K562 (cell line): ENCODE data around the gene MTHFD2. TPM values are rescaled to one million over a fixed set of nuclear protein-coding genes. Genes with fewer than 3 reads are reported as not detected.

Experiments
- AFF4 ChIP-seq: sonication (generic); formaldehyde crosslinking; IDR thresholded peaks from 2 replicates; pipeline ENCODE4 v1.8.0; 2023; ENCODE audit warnings: mild to moderate bottlenecking, missing genetic modification reagents
- BCLAF1 ChIP-seq, 2 experiments: fragments of 450-650 bp in 1 of 2; IDR thresholded peaks; 2 replicates each; pipeline ENCODE4 v1.6.1; 2011 to 2017; ENCODE audit warnings: low read depth in 2 of 2, antibody characterized with exemption in 1 of 2, borderline replicate concordance in 1 of 2, low read length in 1 of 2, mild to moderate bottlenecking in 1 of 2, mixed read lengths in 1 of 2; ENCODE audit not compliant: control insufficient read depth in 1 of 2
- CEBPB ChIP-seq: fragments of 450-650 bp; IDR thresholded peaks from 2 replicates; pipeline ENCODE4 v1.6.1; 2016; ENCODE audit warnings: missing genetic modification characterization, missing compliant biosample characterization
- CREBBP ChIP-seq: IDR thresholded peaks from one replicate; pipeline ENCODE4 v1.6.1; 2012; ENCODE audit warnings: low read depth, mild to moderate bottlenecking, control low read depth, inconsistent platforms, low read length
- GATA2 ChIP-seq: sonication (generic); formaldehyde crosslinking; IDR thresholded peaks from 2 replicates; pipeline ENCODE4 v1.4.0; 2020; ENCODE audit warnings: mild to moderate bottlenecking, missing genetic modification reagents
- HCFC1 ChIP-seq: IDR thresholded peaks from 2 replicates; pipeline ENCODE4 v1.6.1; 2012; ENCODE audit warnings: low read depth, low read length, improper control_type of control experiment
- HNRNPLL ChIP-seq: fragments of 200-400 bp; formaldehyde crosslinking; IDR thresholded peaks from 2 replicates; pipeline ENCODE4 v1.6.1; 2017; ENCODE audit warnings: low read length, low read depth, mild to moderate bottlenecking; ENCODE audit not compliant: poor library complexity, severe bottlenecking
- KAT2B ChIP-seq: IDR thresholded peaks from one replicate; pipeline ENCODE4 v1.6.1; 2012; ENCODE audit warnings: low read depth, mild to moderate bottlenecking, control low read depth, inconsistent platforms, low read length, moderate library complexity
- KDM5B ChIP-seq: fragments of 200-600 bp; sonication (generic); IDR thresholded peaks from 2 replicates; pipeline ENCODE4 v1.6.1; 2012; ENCODE audit warnings: low read depth, mild to moderate bottlenecking, moderate library complexity, low read length, control low read depth, inconsistent platforms; ENCODE audit not compliant: insufficient replicate concordance
- RBM25 ChIP-seq: fragments of 200-400 bp; formaldehyde crosslinking; IDR thresholded peaks from 2 replicates; pipeline ENCODE4 v1.6.1; 2018; ENCODE audit warnings: low read length, low read depth, moderate library complexity; ENCODE audit not compliant: severe bottlenecking
- TARDBP ChIP-seq: fragments of 450-650 bp; IDR thresholded peaks from 2 replicates; pipeline ENCODE4 v1.6.1; 2016
- USF1 ChIP-seq: sonication (generic); formaldehyde crosslinking; IDR thresholded peaks from 2 replicates; pipeline ENCODE4 v1.9.0; 2022; ENCODE audit warnings: mild to moderate bottlenecking, missing genetic modification reagents
- polyA plus RNA-seq, 8 experiments: library from polyadenylated mRNA; depleted of rRNA in 4 of 8; stranded (reverse) in 5 of 8; unstranded in 3 of 8; fragments of >200 nt; fragmentation: Nextera tagmentation in 2 of 8; fragmentation: Illumina TruSeq in 1 of 8; extraction: Ambion mirVana in 2 of 8; extraction: Trizol in 1 of 8; gene quantifications; 2 replicates each; pipeline versions ENCODE4 v1.2.1 to v1.2.3, GENCODE V29; 2011 to 2014; ENCODE audit warnings: inconsistent platforms in 1 of 8, missing spikeins in 1 of 8
- total RNA-seq, 7 experiments: library from RNA; depleted of rRNA in 6 of 7; stranded (reverse); fragments of >200 nt in 6 of 7; fragmentation: Illumina TruSeq in 2 of 7; extraction: Trizol in 2 of 7; gene quantifications; 2 replicates each; pipeline versions ENCODE4 v1.2.1 to v1.2.3, GENCODE V29; 2011 to 2021; ENCODE audit warnings: low replicate concordance in 1 of 7
- TF ChIP-seq, protein P1 (sequence below): fragments of 250-450 bp; sonication (Bioruptor Pico); IDR thresholded peaks from 2 replicates; pipeline ENCODE4 v1.4.0; 2020; ENCODE audit warnings: mild to moderate bottlenecking, moderate library complexity

MTHFD2 gene
- total and polyA plus RNA-seq, 9 of the 15 experiments (the other 6 are each of a cell fraction or from before 2014, with no cell fraction given) = 113 to 520 (median 234) TPM

DNA sequence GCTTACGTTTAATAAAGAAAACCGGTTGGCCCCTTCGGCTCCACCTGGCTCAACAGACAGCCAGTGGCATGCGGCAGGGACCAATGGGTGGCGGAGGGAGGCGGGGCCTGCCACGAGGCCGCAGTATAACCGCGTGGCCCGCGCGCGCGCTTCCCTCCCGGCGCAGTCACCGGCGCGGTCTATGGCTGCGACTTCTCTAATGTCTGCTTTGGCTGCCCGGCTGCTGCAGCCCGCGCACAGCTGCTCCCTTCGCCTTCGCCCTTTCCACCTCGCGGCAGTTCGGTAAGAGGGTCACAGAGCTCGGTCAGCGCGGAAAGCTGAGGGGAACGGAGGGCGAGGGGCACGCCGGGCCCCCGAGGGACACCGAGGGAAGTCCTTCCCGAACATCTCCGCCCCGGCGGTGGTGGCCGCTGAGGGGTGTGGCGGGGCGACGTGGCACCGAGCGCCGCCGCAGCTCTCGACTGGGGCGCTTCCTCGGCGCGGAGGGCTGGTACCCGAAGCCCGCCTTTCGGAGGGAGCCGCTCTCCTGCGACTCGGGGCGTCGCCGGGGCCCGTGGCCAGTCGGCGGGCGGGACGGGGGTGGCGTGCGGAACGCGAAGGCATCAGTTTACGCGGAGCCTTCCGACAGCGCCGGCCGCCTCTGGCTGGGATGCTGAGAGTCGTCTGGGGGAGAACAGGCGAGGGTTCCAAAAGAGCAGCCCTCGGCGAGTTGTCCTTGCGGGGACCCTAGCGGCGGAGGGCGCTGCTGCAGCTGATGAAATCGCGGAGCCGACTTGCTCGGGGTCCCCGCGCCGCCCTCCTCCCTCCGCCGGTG lies at the start of gene MTHFD2 (continued):
- TF ChIP-seq KAT2B = no peak
- no peak for TF ChIP-seq CREBBP
- TF ChIP-seq HCFC1 = peak; percentile 61
- TF ChIP-seq, protein P1, sequence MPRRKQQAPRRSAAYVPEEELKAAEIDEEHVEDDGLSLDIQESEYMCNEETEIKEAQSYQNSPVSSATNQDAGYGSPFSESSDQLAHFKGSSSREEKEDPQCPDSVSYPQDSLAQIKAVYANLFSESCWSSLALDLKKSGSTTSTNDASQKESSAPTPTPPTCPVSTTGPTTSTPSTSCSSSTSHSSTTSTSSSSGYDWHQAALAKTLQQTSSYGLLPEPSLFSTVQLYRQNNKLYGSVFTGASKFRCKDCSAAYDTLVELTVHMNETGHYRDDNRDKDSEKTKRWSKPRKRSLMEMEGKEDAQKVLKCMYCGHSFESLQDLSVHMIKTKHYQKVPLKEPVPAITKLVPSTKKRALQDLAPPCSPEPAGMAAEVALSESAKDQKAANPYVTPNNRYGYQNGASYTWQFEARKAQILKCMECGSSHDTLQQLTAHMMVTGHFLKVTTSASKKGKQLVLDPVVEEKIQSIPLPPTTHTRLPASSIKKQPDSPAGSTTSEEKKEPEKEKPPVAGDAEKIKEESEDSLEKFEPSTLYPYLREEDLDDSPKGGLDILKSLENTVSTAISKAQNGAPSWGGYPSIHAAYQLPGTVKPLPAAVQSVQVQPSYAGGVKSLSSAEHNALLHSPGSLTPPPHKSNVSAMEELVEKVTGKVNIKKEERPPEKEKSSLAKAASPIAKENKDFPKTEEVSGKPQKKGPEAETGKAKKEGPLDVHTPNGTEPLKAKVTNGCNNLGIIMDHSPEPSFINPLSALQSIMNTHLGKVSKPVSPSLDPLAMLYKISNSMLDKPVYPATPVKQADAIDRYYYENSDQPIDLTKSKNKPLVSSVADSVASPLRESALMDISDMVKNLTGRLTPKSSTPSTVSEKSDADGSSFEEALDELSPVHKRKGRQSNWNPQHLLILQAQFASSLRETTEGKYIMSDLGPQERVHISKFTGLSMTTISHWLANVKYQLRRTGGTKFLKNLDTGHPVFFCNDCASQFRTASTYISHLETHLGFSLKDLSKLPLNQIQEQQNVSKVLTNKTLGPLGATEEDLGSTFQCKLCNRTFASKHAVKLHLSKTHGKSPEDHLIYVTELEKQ (CRISPR knock-in tag) = no peak
- TF ChIP-seq USF1 (CRISPR knock-in tag) = peak; percentile 81
- peak; percentile 60 for TF ChIP-seq HNRNPLL
- TF ChIP-seq RBM25 = peak; percentile 86
- TF ChIP-seq TARDBP = peak; percentile 42; the same call in 1 of the 2 replicates
- peak; percentile 40; the same call in 1 of the 2 replicates for TF ChIP-seq GATA2 (CRISPR knock-in tag)
- TF ChIP-seq BCLAF1 (IDR thresholded peaks at IDR 0.05; ENCODE audit: borderline replicate concordance in 1 of 2, control insufficient read depth in 1 of 2, low read depth in 2 of 2, low read length in 1 of 2) = peak in 1 of 2 experiments; percentile 62; a peak in 1 of 4 replicates
- peak; percentile 99 for TF ChIP-seq AFF4 (CRISPR knock-in tag)
- no peak for TF ChIP-seq CEBPB (tag)
- TF ChIP-seq KDM5B = peak; percentile 95
